GM21515 (cell line): Measurements from ENCODE around the gene GARNL3.

ENCODE experiments used
- ATAC-seq: cut with Tn5 transposase; IDR thresholded peaks from one replicate; pipeline ENCODE4 v1.9.1; 2021; ENCODE audit not compliant: unreplicated experiment

Gene GARNL3

DNA sequence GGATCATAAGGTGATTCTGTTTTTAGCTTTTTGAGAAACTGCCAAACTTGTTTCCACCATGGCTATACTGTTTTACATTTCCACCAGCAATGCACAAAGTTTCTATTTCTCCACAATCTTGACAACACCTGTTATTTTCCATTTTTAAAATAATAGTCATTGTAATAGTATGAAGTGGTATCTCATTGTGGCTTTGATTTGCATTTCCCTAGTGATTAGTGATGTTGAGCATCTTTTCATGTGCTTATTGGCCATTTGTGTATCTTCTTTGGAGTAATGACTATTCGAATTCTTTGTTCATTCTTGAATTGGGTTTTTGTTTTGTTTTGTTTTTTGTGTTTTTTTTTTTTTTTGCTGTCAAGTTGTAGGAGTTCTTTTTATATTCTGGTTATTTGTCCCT, 4.9 kb downstream of the GARNL3 start:
- ATAC-seq, result no peak

DNA sequence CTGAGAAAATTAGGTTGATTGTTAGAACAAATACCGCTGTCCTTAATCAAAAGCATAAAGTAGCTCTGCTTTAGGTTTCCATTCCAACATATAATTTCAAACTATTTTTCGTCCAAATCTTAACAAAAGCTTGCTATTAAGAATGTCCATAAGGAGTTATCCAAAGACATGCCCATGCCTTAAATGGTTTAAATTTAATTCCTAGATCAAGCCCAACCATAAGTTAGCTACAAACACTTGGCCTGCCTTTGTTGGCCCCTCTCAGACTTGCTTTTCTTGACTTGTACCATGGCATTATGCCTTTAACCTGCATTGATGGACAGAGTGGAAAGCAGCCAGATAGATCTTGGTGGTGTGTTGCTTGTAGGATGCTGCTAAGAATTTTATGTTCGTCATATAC, 8.8 kb downstream of the GARNL3 start:
- no peak for ATAC-seq

DNA sequence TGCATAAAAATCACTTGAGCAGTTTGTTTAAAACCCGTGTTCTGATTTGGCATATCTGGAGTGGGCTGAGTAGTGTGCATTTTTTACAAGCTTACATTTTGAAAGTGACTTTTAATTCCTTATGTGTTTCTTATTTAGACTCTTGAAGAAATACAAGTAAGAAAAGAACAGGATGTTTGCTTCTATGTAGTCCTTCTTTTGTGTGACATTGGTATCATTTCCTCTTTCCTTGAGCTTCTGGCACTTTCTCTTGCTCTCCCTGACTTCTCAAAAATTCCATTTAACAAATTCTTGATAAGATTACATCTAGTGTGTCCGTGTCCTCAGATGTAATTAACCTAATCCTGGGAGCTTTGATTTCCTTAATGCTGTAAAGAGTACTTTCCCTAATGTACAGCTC, 12.5 kb downstream of the GARNL3 start:
- no peak for ATAC-seq

DNA sequence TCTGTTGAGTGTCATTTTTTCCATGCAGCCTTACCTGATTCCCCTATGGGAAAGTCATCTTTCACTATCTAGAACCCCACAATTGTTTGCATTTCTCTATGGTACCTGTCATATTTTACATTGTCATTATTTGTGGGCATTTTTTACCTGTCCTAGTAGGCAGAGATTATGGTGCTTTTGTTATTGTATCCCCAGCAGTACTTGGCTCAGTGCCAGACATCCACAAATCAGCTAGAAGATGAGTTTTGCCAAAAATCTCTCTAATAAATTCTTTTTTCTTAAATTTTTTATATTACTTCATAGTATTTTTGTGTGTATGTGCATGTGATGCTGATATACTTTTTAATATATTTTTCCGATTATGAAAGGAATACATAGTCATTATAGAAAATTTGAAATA, 13.2 kb downstream of the GARNL3 start:
- no peak for ATAC-seq

DNA sequence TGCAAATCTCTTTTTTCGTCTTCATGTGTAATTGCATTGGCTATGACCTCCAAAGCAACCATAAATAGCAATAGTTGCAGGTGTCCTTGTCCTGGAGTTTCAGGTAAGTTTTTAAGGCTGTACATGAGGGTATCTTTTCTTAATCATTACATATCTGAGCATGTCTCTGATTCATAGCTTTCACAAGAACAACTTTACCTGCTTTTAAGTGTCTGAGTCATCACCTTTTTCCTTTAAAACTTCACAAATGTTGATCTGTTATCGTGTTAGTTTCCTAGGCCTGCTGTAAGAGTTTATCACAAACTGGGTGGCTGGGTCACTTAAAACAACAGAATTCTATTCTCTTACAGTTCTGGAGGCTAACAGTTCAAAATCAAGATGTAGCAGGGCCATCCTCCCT, 13.8 kb downstream of the GARNL3 start:
- ATAC-seq, result no peak

DNA sequence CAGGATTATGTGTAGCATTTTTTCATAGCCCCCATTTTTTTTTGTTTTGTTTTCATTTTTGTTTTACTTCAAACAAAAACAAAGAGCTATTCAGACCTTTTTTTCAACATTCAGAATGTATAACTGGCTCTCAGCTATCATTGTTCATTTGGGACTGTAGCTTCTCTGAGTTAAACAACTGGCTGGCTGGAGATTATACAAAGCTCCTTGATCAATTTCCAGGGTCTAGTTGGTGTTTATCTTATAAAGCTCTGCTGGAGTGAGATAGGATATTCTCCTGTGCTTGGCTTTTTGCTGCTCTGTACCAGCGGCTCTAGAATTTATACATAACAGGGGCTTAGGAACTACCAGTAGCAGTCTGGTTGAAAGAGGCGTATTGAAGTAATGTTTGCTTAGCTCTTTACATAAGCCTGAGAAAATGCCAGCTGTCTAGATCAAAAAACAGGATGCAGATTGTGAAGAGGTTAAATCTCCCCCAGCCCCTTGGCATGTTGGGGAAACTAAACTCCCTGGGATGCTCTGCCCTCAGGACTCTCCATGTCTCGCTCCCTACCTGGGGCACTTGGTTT, 15.2 kb downstream of the GARNL3 start:
- no peak for ATAC-seq

DNA sequence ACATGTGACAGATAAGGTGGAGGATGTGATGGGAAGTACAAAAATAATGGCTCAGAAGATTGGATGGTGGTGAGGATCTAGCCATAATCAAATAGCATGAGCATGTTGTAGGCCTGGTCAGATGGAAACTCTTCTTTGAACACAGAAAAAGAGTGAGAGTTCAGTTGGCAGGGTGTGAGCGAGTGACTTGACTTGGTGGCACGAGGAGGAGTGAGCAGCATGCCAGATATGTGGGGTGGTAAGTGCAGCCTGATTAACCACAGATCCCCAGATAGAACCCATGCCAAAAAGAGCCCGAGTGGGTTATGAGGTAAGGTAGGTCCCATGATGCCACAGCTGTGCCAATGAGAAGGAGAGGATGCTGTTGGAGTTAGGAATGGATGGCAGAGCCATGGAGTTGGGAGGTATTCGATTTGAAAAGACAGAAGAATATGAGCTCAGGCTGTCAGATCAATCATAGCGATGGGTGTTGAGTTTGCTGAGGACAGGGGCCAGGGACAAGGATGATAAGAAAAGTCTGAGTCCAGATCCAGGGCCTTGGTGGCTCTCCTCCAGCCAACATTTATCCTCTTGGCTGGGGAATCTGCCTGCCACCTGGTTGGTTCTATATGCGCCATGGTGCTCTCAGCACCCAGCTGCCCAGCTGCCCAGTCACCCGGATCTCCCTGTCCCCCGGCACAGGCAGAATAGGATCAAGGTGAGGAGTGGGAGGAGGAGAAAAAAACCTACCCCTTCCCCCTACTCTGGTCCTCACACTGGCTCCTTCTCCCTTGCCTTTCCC, 16.5 kb downstream of the GARNL3 start:
- ATAC-seq, result no peak

DNA sequence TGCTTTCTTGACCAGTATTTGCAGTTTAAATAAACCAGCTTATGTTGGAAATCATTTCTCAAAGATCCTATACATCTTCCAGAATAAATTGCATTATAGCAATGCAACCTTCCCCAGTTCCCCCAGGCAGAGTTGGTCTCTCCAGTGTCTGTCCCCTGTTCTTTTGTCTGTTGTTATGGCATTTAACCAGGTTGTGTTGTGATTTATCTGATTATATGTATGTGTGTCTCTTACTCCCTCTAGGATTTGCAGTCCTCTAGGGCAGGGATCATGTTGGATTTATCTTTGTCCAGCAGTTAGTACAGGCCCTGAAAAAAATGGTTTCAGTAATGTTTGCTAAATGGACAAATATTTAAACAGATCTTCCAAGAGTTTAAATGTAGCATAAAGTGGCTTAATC, 17.3 kb downstream of the GARNL3 start:
- ATAC-seq, result no peak

DNA sequence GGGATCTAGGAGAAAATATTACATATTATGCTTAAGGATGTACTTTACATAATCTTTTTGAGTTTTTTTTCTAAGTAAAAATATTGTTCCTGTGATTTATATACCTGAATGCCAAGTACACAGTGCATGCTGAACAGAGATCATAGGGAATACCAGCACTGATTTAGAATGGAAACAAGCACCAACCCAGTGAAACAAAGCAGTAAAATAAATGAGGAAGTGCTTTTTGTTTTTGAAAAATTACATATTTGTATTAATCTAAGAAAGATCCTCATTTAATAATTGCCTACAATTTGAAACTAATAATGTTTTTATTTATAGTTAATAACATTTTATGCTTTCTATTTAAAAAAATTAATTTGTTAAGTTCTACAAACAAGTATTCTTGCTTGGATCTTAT, 18.0 kb downstream of the GARNL3 start:
- ATAC-seq, result no peak

DNA sequence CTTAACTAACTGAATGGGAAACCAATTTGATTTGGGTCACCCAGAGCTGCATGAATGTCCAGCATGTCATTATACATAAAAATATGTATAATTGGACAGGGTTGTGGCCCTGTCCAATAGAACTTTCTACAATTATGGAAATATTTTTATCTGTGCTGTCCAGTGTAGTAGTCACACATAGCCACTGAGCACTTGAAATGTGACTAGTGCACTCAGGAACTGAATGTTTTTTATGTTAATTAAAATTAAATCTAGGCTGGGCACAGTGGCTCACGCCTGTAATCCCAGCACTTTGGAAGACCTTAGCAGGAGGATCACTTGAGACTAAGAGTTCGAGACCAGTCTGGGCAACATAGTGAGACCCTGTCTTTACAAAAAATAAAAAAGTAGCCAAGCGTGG, 18.6 kb downstream of the GARNL3 start:
- ATAC-seq, result no peak

DNA sequence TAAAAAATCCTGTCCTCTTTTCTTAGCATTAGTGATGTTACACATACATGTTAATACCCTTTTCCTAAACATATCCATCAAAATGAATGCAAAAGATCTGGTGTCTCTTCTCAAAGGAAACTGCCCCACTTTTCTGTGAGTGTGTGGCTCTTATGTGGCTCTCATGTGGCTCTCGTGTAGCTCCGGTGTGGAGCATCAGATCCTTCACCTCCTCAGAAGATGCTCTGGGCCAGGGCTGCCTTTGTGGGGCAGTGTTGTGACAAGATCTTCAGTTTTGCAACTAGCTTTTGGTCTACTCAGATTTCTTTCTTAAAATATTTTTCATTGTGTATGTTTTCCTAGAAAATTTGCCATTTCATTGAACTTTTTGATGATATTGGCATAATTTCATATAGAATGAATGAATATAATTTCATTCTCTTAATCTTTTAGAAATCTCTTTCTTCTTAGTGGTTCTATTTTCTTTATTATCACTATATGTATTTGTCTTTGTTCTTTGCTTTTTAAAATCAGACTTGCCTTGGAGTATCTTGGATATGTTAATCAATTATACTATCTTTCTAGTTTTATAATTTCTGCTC, 19.4 kb downstream of the GARNL3 start:
- ATAC-seq, result no peak

DNA sequence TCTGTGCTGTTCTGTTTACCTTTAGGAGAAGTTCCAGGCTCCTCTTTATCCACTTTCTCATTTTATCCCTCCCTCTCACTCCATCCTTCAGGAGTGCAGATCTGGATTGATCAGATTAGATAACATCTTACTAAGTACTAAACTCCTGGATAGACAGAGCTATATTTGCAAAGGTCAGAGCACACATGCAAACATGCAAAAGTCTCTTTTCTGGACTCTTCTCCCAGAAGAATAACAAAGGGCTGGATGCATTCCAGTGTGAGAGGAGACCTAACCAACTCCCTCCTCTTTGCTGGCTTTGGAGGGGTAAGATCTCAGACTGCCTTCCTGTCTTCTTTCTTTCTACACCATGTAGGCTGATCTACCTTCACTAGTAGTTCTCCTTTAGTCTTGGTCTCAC, 21.4 kb downstream of the GARNL3 start:
- no peak for ATAC-seq

DNA sequence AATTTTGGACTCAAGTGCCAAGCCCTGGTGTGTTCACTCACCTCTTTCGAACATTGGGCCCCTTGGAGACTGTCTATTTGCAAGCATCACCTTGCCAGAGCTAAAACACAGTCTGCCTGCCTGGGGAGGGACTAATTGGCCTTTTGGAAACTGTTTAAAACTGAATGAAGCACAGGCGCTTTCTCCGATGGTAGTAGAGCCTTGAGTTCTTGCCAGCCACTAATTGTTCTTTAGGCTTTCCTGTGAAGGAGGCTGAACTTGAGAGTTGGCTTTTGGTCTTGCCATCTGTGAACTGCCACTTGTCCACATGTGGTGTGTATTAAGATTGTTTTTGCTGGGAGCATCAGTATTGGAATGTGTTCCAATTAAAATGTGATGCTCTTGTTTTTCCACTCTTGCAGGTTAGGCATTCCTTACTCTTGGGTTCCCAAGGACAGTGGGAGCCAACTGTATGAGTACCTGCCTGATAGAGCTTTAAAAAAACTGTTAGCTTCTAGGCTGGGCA, 26.0 kb downstream of the GARNL3 start:
- ATAC-seq, result no peak

DNA sequence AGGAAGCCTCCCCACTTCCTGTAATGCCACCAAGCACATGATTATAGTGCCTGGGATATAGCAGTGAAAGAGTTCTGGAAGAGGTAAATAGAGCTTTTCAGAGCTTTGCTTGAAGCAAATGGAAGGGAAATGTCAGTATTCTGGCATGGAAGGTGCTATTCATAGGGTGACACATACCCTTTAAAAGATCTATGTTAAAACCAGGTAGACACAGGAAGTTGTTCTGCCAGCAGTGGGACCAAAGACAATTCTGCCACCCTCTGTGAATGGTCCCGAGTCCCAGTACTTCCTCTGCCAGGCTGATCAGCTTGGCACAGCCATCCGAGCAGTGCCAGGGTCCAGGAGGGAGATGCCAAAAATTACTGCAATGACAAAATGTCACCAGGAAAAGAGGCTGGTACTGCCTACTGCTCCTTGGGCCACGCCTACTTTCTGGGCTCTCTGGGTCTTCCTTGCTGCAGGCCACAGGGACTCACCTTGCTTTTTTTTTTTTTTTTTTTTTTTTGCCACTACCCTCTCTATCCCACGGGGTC, 26.7 kb downstream of the GARNL3 start:
- ATAC-seq, result no peak

DNA sequence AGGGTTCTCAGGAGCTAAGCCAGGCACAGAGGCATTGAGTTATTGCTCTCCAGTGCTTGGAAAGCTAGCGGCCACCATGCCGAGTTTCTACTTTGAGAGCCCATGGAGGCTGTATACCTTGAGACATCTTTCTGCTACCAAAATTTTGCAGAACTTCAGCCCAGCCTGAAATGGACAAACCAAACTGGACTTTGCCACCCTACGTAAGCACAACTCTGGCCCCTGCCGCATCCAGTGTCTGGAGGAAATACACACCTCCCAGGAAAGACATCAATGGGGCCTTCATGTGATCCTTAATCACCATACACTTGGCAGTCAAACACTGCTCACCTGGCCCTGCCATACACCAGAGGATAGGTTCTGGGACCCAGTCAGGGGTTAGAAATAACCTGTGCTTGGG, 27.8 kb downstream of the GARNL3 start:
- no peak for ATAC-seq

DNA sequence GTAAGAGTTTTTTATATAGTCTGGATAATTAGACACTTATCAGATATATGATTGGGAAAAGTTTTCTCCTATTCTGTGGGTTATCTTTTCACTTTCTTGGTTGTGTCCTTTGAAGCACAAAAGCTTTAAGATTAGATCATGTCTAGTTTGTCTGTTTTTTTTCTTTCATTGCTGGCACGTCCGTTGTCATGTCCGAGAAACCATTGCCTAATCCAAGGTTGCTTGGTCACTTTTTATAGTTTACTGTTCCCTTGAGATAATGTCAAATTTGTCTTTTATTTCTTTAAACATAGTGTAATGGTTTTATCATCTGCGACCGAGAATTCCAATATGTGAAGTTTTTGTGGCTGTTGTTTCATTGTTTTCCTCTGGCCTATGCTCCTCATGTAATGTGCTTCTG, 28.8 kb downstream of the GARNL3 start:
- ATAC-seq, result no peak

DNA sequence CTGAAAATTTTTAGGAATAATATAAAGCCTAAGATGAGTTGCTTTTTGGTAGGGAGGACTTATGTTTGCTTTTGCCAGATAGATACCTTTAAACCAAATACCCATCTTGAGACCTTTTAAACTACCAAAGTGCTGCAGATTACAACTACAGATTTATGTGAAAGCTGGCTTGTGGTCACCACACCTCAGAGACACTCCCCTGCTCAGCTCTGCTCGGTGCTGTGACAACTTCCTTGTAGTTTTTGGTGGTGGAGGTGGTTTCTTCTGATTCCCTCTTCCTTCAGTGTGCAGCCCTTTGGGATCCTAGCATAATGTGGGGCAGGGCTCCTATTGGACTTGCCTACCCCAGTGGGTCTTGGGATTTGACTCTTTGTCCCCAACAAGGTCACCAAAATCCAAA, 29.2 kb downstream of the GARNL3 start:
- no peak for ATAC-seq

DNA sequence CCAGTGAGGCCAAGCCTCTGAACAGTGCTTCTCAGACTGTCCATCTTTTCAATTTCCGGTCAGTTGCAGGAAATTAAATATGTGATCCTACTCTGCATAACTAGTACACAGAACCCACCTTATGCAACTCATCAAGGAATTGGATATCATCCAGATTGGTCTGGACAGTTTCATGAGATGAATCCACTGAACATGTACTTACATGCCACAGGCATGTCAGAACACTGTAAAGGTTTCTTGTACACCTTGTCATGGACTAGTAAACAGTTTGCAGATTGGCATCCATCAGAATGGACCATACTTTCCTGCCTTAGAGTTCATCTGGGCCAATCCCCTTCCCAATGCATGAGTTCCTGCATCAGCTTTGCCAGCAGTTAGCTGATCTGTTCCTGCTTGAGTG, 30.4 kb downstream of the GARNL3 start:
- no peak for ATAC-seq

DNA sequence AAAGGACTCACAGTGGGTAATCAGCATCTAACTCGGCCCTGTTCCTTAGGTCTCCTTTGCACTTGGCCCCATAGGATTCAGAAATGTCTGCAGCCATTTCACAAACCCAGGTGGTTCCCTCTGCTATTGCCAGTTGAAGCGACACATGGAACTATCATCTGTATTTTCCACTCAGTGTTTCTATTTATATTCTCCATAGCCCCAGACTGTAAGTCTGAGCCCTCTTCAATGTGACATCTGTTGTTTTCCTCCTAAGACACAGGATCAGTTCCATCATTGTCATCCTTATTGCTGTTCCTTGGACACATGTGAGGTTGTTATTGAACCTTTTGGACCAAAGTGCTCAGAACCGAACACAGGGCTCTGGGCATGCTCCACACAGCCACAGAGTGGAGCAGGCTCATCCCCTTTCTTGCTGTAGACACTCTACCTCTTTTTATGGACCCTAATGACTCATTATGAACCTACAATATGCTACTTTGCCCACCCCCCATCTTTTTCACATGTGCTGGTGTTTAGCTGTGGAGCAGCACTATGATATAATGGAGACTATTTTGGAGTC, 36.4 kb downstream of the GARNL3 start:
- ATAC-seq, result no peak

DNA sequence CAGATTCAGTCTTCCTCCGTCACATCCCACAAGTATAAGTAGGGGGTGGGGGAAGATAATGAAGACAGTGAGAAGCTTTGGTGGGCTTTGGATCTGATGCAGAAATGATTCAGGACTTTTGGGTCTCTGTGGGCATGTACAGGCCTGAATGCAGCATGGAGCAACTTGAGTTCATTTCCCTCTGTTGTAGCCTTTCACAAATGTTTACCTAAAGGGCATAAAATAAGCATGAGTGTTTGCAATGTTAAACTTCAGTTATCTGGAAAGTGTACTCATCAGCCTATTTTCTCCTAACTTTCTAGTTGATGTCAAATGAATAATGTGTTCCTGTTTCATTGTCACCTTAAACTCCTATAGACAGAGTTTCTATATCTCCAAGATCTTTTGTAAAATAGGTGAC, 39.3 kb downstream of the GARNL3 start:
- no peak for ATAC-seq

DNA sequence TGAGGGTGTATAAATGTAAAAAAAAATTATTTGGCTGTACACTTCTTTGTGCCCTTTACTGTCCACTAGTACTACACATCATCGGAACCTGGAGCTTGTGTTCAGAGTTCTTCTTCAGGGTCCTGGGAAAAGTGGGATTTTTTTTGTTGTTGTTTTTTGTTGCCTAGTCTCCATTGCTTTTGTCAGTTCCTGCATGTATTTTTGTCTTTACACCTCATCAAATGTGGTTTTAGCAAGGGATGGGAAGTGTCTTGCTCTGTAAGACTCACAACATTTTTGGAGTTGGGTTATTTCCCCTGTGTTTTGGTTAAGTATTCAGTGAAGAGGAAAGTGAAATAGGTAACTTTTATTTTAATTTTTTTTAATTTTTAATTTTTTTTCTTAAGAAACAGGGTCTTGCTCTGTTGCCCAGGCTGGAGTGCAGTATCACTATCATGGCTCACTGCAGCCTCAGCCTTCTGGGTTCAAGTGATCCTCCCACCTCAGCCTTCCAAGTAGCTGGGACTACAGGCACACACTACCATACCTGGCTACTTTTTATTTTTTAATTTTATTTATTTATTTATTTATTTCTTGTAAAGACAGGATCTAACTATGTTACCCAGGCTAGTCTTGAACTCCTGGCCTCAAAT, 40.7 kb downstream of the GARNL3 start:
- ATAC-seq, result no peak
